H1 (cell line): ENCODE results near the gene TAS1R3.

ENCODE experiments used
- EGR1 ChIP-seq: IDR thresholded peaks from 2 replicates; pipeline ENCODE4 v1.6.1; 2011; ENCODE audit warnings: low read depth, low read length, borderline replicate concordance
- FOSL1 ChIP-seq: IDR thresholded peaks from 2 replicates; pipeline ENCODE4 v1.6.1; 2011; ENCODE audit warnings: mild to moderate bottlenecking, low read depth, low read length, moderate library complexity; ENCODE audit not compliant: insufficient read depth
- POLR2A ChIP-seq, 2 experiments: IDR thresholded peaks; 1 replicate in 1 of 2; 2 replicates in 1 of 2; pipeline ENCODE4 v1.6.1; 2011; ENCODE audit warnings: low read depth in 2 of 2, low read length in 2 of 2, mild to moderate bottlenecking in 2 of 2; ENCODE audit errors: control extremely low read depth in 1 of 2

GRCh38 chr1:1361233-1361981 is 30.3 kb downstream of the TAS1R3 start:
- no peak for TF ChIP-seq FOSL1
- TF ChIP-seq EGR1 = no peak
- no peak for TF ChIP-seq POLR2A (IDR thresholded peaks at IDR 0.05; ENCODE audit: control extremely low read depth in 1 of 2, low read depth in 2 of 2, low read length in 2 of 2)
